Stomach (tissue), 4 donors: ENCODE results near the gene SBF2.

Experiments
- POLR2AphosphoS5 ChIP-seq, 3 donors: sonication (generic); formaldehyde crosslinking; IDR thresholded peaks; one replicate each; pipeline ENCODE4 v1.6.1; 2016; ENCODE audit warnings: antibody characterized with exemption in 3 of 3
- TF ChIP-seq, protein P1 (sequence below), 7 experiments: fragments of 450-650 bp in 4 of 7; fragments of 200-600 bp in 3 of 7; sonication (generic) in 3 of 7; IDR thresholded peaks; one replicate each; pipeline ENCODE4 v1.5.1; 2016 to 2019; ENCODE audit warnings: antibody characterized with exemption in 7 of 7, control low read depth in 2 of 7, mild to moderate bottlenecking in 1 of 7

DNA sequence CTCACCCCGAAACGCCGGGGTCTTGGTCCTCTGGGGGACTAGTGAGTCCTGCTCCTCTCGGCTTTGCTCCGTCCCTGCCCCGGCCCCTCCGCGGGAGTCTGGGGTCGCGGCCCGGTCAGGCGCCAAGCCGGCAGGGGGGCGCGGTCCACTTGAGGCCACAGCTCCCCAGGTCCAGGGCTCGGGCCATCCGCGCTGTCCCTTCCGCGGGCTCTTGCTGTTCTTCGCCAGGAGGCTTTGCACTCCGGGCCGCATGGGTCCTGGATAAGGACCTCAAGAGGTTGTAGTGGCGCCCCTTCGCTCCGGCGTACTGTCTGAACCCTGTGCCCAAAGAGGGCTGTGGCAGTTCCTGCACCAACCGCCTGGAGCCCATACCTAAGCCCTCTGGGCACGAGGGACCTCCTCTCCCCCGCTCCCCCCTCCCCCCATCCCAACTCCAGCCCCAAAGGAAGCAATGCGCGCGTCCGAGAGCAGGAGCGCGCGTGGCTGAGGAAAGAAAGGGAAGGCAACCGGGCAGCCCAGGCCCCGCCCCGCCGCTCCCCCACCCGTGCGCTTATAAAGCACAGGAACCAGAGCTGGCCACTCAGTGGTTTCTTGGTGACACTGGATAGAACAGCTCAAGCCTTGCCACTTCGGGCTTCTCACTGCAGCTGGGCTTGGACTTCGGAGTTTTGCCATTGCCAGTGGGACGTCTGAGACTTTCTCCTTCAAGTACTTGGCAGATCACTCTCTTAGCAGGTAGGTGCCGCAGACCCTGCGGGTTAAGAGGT is 10.7 kb upstream of the SBF2 start, which contains the start of gene ADM:
- TF ChIP-seq, protein P1, sequence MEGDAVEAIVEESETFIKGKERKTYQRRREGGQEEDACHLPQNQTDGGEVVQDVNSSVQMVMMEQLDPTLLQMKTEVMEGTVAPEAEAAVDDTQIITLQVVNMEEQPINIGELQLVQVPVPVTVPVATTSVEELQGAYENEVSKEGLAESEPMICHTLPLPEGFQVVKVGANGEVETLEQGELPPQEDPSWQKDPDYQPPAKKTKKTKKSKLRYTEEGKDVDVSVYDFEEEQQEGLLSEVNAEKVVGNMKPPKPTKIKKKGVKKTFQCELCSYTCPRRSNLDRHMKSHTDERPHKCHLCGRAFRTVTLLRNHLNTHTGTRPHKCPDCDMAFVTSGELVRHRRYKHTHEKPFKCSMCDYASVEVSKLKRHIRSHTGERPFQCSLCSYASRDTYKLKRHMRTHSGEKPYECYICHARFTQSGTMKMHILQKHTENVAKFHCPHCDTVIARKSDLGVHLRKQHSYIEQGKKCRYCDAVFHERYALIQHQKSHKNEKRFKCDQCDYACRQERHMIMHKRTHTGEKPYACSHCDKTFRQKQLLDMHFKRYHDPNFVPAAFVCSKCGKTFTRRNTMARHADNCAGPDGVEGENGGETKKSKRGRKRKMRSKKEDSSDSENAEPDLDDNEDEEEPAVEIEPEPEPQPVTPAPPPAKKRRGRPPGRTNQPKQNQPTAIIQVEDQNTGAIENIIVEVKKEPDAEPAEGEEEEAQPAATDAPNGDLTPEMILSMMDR (IDR thresholded peaks at IDR 0.05) = peak in 5 of 7 experiments; percentile 29 to 61 (median 38)
- TF ChIP-seq POLR2AphosphoS5 (IDR thresholded peaks at IDR 0.05) = peak; percentile 84 to 99 (median 98)
